ENCODE data around the gene EXOG.

The EXOG gene

GRCh38 chr3:38473229-38473628 is 22.9 kb upstream of the EXOG start:
- DNase-seq: no peak

GRCh38 chr3:38474928-38475605 is 21.1 kb upstream of the EXOG start:
- DNase-seq: no peak

DNA sequence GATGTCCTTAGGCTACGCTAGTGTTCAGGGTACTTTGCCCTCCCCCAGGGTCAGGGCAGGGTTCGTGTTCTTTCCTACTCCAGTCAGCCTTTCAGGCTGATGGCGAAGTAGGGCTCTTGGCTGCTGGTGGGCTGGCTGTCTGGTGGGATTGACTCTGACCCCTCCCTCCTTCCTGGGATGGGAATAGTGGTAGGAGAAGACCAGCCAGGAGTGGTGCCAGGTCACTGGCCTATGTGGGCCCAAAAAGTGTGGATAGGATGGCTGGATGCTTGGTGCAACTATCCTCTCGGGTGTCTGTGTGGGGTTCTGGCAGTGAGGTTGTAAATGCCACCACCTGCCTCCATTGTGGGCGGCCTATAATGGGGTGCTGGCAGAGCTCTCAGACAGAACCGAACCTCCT is 20.4 kb upstream of the EXOG start:
- no peak for DNase-seq

DNA sequence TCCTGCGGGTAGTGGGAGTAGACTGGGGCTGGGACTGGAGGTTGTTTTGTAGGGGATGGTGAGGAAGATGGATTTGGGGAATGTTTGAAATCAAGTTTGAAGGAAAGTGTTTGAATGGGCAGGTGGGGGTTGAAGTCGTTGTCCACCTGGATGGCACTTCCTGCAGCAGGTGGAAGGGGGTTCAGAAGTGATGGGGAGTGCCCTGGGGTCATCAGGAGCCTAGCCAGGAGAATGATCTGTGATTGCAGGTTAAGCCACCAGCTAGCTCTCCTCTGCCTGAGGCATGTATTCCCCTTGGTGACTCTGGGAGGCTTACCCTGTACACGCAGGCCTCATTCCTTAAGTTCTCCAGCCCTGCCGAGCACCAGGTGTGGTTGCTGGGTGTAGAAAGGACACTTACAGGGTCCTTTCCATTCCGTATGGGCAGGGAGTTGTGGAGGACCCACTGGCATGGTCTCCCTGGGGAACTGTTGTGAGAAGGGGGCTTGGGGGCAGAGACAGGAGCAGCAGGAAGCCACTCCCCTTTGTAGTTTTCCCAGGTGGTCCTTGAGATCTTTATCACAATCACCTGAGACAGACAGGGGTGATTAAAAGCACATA is 19.9 kb upstream of the EXOG start:
- DNase-seq: no peak

- DNase-seq: no peak
Measured at GRCh38 chr3:38477057-38477820, 18.9 kb upstream of the EXOG start.

DNA sequence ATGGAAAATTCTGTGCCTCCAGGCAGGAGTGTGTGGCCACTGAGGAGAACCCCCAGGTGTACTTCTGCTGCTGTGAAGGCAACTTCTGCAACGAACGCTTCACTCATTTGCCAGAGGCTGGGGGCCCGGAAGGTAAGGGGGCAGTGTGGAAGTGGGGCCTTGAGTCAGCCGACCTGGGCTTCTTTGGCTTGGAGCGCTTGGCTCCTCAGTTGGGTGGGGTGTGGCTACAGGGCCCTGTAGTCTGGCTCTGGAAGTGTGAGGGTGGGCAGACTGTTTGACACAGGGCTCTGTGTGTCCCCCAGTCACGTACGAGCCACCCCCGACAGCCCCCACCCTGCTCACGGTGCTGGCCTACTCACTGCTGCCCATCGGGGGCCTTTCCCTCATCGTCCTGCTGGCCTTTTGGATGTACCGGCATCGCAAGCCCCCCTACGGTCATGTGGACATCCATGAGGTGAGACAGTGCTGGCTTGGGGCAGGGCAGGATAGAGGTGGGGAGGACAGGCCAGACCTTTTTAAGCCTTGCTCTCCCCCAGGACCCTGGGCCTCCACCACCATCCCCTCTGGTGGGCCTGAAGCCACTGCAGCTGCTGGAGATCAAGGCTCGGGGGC is 18.2 kb upstream of the EXOG start:
- DNase-seq: no peak

- DNase-seq: no peak
Measured at GRCh38 chr3:38478901-38479300, 17.2 kb upstream of the EXOG start.

DNA sequence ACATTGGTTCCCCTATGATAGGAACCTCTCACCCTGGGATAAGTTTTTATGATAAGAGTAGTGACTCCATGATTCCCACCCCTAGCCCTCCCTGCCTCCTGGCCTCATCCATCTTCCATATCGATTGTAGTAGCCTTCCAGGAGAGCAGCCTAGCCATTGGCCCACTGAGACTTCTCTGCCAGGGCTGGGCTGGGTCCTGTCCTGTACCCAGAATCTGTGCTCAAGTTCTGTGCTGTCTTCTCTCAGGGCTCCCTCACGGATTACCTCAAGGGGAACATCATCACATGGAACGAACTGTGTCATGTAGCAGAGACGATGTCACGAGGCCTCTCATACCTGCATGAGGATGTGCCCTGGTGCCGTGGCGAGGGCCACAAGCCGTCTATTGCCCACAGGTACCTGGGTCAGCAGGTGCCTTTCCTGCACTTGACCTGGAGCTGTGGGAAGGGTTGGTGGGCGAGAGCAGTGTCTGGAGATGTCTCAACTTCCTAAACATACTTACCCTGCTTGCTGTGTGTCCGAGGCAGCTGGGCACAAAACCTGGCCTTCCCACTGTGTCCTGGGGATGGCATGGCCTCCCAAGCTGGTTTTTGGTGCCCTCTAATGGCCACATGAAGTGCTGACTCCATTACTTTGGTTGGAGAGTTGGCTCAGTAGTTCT is 16.6 kb upstream of the EXOG start:
- DNase-seq: peak; percentile 5 to 76

- DNase-seq: no peak
Measured at GRCh38 chr3:38480093-38480445, 16.1 kb upstream of the EXOG start.

DNA sequence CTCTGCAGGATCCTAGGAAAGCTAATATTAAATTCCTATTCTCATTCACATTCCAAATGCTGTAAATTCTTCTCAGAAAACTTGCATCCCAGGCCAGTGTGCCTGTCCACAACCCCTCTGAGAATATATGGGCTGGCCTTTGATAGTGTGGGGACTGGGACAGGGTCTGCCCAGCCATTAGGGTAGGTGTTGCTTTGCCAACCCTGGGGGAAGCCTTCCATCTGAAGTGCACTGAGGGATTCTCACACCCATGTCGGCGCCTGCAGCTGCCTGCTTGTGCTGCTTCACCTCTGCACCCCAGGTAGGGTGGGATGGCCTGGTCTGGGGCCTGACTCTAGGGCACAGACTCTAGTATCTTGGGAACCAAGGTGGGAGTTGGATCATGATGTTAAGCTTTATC is 15.2 kb upstream of the EXOG start:
- DNase-seq: no peak

GRCh38 chr3:38482951-38483350 is 13.2 kb upstream of the EXOG start:
- DNase-seq: no peak

DNA sequence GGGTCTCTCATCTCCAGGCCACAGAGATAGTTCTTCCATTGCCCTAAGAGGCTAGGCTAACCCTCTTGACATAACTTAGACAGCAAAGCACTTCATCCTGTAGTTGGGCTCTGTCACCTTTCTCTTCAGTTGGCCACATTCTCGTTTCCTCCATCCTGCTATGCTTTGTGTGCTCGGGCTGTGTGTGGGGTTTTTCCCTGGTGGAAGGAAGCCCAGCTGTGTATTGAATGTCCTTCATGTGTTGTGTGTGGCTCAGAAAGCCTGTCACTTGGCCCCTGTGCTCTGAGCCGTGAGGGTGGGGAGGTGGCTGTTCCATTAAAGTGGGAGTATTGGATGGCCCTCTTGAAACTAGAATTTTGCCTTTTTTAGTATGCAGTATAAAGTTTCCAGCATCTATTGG is 8.8 kb upstream of the EXOG start:
- no peak for DNase-seq

GRCh38 chr3:38488949-38489348 is 7.2 kb upstream of the EXOG start:
- no peak for DNase-seq

GRCh38 chr3:38489766-38490165 is 6.4 kb upstream of the EXOG start:
- DNase-seq: peak; percentile 36 to 75

DNA sequence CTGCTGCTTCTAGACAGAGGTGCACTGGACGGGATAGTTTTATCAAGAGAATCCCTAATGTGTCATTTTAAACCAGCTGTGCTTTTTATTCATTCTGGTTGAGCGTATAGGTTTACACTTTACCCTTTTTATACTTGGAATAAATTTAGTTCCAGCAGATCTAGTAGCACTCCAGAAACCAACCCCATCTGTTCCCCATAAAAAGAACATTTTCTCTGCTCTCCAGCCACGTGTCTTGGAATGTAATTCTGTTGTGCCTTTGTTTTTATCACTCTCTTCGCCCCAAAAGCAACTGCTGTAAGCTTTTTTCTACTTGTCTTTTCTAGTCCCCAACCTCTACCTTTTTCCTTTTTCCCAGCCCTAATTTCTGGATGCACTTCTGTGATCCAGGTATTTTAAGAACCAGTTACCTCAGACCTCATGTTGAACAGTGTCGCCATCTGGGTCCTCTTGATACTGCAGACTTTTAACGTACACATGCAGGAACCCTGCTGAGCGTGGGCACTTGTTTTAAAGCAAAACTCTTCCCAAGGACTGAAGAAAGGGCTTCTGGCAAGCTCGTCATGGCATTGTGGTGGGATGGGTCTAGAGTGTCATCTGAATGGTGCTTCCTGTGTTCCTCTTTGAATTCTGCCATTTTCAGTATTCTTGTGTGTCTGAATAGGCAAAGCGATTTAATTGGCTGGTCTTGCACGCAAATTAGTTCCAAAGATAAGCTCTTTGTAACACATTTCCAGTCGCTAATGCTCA is 5.7 kb upstream of the EXOG start:
- no peak for DNase-seq

DNA sequence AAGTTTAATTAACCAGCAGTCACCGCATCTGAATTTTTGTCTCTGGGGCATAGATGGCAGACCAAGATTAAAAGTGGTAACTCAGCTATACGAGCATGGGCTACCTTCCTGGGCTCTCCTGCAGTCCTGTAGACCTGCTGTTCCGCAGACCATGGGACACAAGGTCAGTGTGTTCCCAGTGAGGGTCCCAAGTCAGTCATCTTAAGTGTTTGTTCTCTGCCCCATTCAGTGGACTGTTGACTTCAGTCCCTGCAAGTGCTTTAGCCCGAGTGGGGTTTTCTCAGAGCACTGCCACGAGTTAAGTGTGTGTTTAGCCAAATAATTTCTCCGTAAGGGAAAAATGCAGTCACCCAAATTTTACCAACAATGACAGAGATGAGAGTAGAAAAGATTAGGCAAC is 4.9 kb upstream of the EXOG start:
- DNase-seq: no peak

- DNase-seq: no peak
Measured at GRCh38 chr3:38493031-38493430, 3.1 kb upstream of the EXOG start.

- DNase-seq: no peak
Measured at GRCh38 chr3:38497031-38497430, 891 bp downstream of the EXOG start.

GRCh38 chr3:38500688-38501417 is 4.7 kb downstream of the EXOG start:
- DNase-seq: no peak

- DNase-seq: no peak
Measured at GRCh38 chr3:38507120-38507519, 11.0 kb downstream of the EXOG start.

DNA sequence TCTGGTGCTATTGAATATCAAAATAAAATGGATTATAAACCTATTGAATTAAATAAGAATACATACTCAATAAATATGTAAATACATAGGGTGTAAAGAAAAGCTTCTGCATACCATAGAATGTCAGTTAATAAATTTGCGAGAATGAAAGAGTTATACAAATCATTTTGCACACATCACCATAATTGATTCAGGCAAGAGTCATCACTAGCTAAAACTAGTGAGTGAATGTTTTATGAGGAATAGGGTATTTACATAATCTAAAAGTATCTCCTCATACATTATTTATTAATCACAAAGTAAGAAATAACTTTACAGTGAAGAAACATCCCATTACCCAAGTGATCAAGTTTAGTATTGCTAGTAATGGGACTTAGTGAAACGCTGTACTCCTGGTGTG is 13.6 kb downstream of the EXOG start:
- DNase-seq: no peak

DNA sequence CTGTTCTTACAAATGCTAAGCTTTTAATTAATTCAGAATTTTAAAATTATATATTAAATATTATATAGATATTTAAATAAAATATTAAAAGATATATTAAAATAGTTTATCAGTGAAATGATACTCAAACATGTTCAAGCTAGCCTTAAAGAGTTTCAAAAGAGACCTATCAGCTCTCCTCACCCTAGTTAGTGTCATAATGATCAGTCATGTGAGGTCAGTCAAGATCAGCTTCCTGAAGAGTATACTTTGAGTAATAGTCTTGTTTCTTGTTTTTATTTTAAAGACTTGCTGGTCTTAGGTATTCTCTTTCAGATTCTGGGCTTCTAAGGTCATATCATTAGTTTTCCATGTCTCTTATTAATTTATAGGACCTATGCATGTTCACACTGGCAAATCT is 14.5 kb downstream of the EXOG start:
- no peak for DNase-seq

Measured in cerebellar nuclear complex (tissue), 1 donor.